H1 (cell line): ENCODE results near the gene CFD. TPM values are rescaled to one million over a fixed set of nuclear protein-coding genes. Genes with fewer than 3 reads are reported as not detected.
A peak's percentile ranks its signal among the peaks of the same experiment; 100 is the strongest.

Source experiments
- CTCF ChIA-PET: fragments of 300-600 bp; sonication (Branson Sonifier 250); formaldehyde crosslinking; loops from one replicate; lab custom pipeline; 2021; ENCODE audit not compliant: partially characterized antibody; lab: Charles Lee
- POLR2A ChIA-PET: fragments of 300-600 bp; sonication (Branson Sonifier 250); formaldehyde crosslinking; loops from one replicate; lab custom pipeline; 2021; ENCODE audit warnings: inconsistent platforms; ENCODE audit not compliant: partially characterized antibody; lab: Charles Lee
- DNase-seq, 2 experiments: peaks; one replicate each; pipeline versions ENCODE4 v3.0.0 to v3.0.0-alpha.2; 2010 to 2022; ENCODE audit warnings: low spot score in 2 of 2, low read depth in 1 of 2, mixed read lengths in 1 of 2
- FAIRE-seq: peaks from 2 replicates; lab custom pipeline; 2011; peaks lifted over from hg19 to GRCh38; lab: Jason Lieb, UNC
- H2AFZ ChIP-seq: 2 replicates; pipeline ENCODE4 v1.8.1; 2012; ENCODE audit warnings: low read length, inconsistent platforms
- H2AK5ac ChIP-seq: 2 replicates; pipeline ENCODE4 v1.6.1; 2013; ENCODE audit warnings: low read depth, low read length
- H2BK120ac ChIP-seq: replicated peaks from 2 replicates; pipeline ENCODE3; 2013; ENCODE audit warnings: low read depth, low read length, inconsistent platforms
- H2BK12ac ChIP-seq: 2 replicates; pipeline ENCODE4 v1.6.1; 2013; ENCODE audit warnings: low read depth, low read length
- H2BK15ac ChIP-seq: 2 replicates; pipeline ENCODE4 v1.6.1; 2013; ENCODE audit warnings: low read length
- H2BK20ac ChIP-seq: 2 replicates; pipeline ENCODE4 v1.6.1; 2013; ENCODE audit warnings: low read length
- H2BK5ac ChIP-seq: 2 replicates; pipeline ENCODE4 v1.6.1; 2013; ENCODE audit warnings: low read depth, low read length
- H3K14ac ChIP-seq: 2 replicates; pipeline ENCODE4 v1.6.1; 2013; ENCODE audit warnings: inconsistent platforms; ENCODE audit not compliant: insufficient read length
- H3K18ac ChIP-seq: 2 replicates; pipeline ENCODE4 v1.6.1; 2013; ENCODE audit warnings: low read length; ENCODE audit errors: extremely low read depth
- H3K23ac ChIP-seq: 2 replicates; pipeline ENCODE4 v1.6.1; 2013; ENCODE audit warnings: inconsistent platforms; ENCODE audit not compliant: insufficient read length
- H3K23me2 ChIP-seq: 2 replicates; pipeline ENCODE4 v1.6.1; 2013; ENCODE audit warnings: low read depth, low read length
- H3K27ac ChIP-seq: 2 replicates; pipeline ENCODE4 v1.6.1; 2011; ENCODE audit warnings: low read depth, low read length, inconsistent platforms
- H3K27me3 ChIP-seq, 4 experiments: replicated peaks in 1 of 4; 1 replicate in 1 of 4; 2 replicates in 3 of 4; pipeline versions ENCODE4 v1.6.1 to v1.8.1; 2011 to 2013; ENCODE audit warnings: low read length in 3 of 4, mild to moderate bottlenecking in 3 of 4, inconsistent platforms in 2 of 4, mixed read lengths in 2 of 4, moderate library complexity in 1 of 4; ENCODE audit not compliant: control insufficient read depth in 3 of 4, insufficient read depth in 3 of 4; ENCODE audit errors: extremely low read depth in 1 of 4
- H3K36me3 ChIP-seq, 4 experiments: 2 replicates each; pipeline versions ENCODE4 v1.6.1 to v1.8.1; 2011 to 2013; ENCODE audit warnings: mild to moderate bottlenecking in 4 of 4, low read length in 3 of 4, moderate library complexity in 2 of 4, control low read depth in 1 of 4, inconsistent platforms in 1 of 4; ENCODE audit not compliant: insufficient read depth in 4 of 4, control insufficient read depth in 2 of 4
- H3K4ac ChIP-seq: replicated peaks from 2 replicates; pipeline ENCODE3; 2013; ENCODE audit warnings: low read length, low read depth, mixed read lengths, inconsistent platforms; ENCODE audit not compliant: insufficient read length
- H3K4me1 ChIP-seq, 4 experiments: replicated peaks in 1 of 4; 1 replicate in 1 of 4; 2 replicates in 3 of 4; pipeline versions ENCODE4 v1.6.1 to v1.8.1; 2011 to 2013; ENCODE audit warnings: low read length in 3 of 4, inconsistent platforms in 2 of 4, mixed read lengths in 1 of 4; ENCODE audit not compliant: insufficient read depth in 4 of 4, control insufficient read depth in 3 of 4
- H3K4me2 ChIP-seq, 2 experiments: 2 replicates each; pipeline versions ENCODE4 v1.6.1 to v1.8.1; 2011 to 2013; ENCODE audit warnings: low read depth in 2 of 2, low read length in 2 of 2, control low read depth in 1 of 2, inconsistent platforms in 1 of 2, mild to moderate bottlenecking in 1 of 2; ENCODE audit not compliant: insufficient read depth in 1 of 2
- H3K4me3 ChIP-seq, 4 experiments: fragments of 200-600, 300-600 bp in 1 of 4; sonication (generic), shearing (Covaris generic), sonication (Bioruptor Twin) in 1 of 4; 2 replicates each; pipeline versions ENCODE4 v1.5.1 to v1.8.1; 2011 to 2016; ENCODE audit warnings: low read length in 4 of 4, low read depth in 3 of 4, control low read depth in 2 of 4, inconsistent platforms in 2 of 4, mild to moderate bottlenecking in 2 of 4, mixed read lengths in 1 of 4, moderate library complexity in 1 of 4; ENCODE audit not compliant: insufficient read depth in 2 of 4; ENCODE audit errors: extremely low read depth in 1 of 4
- H3K56ac ChIP-seq: replicated peaks from 2 replicates; pipeline ENCODE3; 2013; ENCODE audit warnings: low read depth, mild to moderate bottlenecking, mixed read lengths, low read length, inconsistent platforms; ENCODE audit not compliant: insufficient read length
- H3K79me1 ChIP-seq: 2 replicates; pipeline ENCODE4 v1.6.1; 2013; ENCODE audit warnings: low read depth, low read length, control low read depth
- H3K79me2 ChIP-seq, 2 experiments: 2 replicates each; pipeline versions ENCODE4 v1.6.1 to v1.8.1; 2012 to 2013; ENCODE audit warnings: low read length in 2 of 2, mild to moderate bottlenecking in 2 of 2, inconsistent platforms in 1 of 2; ENCODE audit not compliant: insufficient read depth in 2 of 2, control insufficient read depth in 1 of 2
- H3K9ac ChIP-seq, 4 experiments: replicated peaks in 1 of 4; 1 replicate in 1 of 4; 2 replicates in 3 of 4; pipeline versions ENCODE4 v1.6.1 to v1.8.1; 2011 to 2013; ENCODE audit warnings: low read depth in 3 of 4, low read length in 3 of 4, control low read depth in 2 of 4, mild to moderate bottlenecking in 2 of 4, moderate library complexity in 2 of 4, inconsistent platforms in 1 of 4; ENCODE audit errors: extremely low read depth in 1 of 4
- H3K9me3 ChIP-seq, 2 experiments: 2 replicates each; pipeline versions ENCODE4 v1.6.1 to v1.8.1; 2012 to 2013; ENCODE audit warnings: mild to moderate bottlenecking in 2 of 2, moderate library complexity in 2 of 2, control low read depth in 1 of 2, inconsistent platforms in 1 of 2, low read depth in 1 of 2, low read length in 1 of 2, mixed read lengths in 1 of 2; ENCODE audit not compliant: insufficient read depth in 2 of 2
- H4K20me1 ChIP-seq, 2 experiments: replicated peaks in 1 of 2; 2 replicates each; pipeline versions ENCODE3 to v1.8.1; 2011 to 2013; ENCODE audit warnings: inconsistent platforms in 2 of 2, low read length in 2 of 2, mild to moderate bottlenecking in 1 of 2; ENCODE audit not compliant: insufficient read depth in 2 of 2, control insufficient read depth in 1 of 2
- H4K5ac ChIP-seq: 2 replicates; pipeline ENCODE4 v1.6.1; 2013; ENCODE audit warnings: low read length, low read depth, mixed read lengths, inconsistent platforms; ENCODE audit not compliant: insufficient read length
- H4K8ac ChIP-seq: 2 replicates; pipeline ENCODE4 v1.8.0; 2013; ENCODE audit warnings: mild to moderate bottlenecking, moderate library complexity, low read length, inconsistent platforms; ENCODE audit not compliant: insufficient read depth; ENCODE audit errors: extremely low read depth
- H4K91ac ChIP-seq: replicated peaks from 2 replicates; pipeline ENCODE3; 2013; ENCODE audit warnings: low read length, mixed read lengths, inconsistent platforms; ENCODE audit not compliant: insufficient read length
- ATF3 ChIP-seq: IDR thresholded peaks from 2 replicates; pipeline ENCODE4 v1.6.1; 2011; ENCODE audit warnings: low read depth, mild to moderate bottlenecking, low read length; ENCODE audit not compliant: insufficient read depth
- CHD1 ChIP-seq: IDR thresholded peaks from 2 replicates; pipeline ENCODE4 v1.6.1; 2012; ENCODE audit warnings: low read depth, low read length, improper control_type of control experiment
- FOSL1 ChIP-seq: IDR thresholded peaks from 2 replicates; pipeline ENCODE4 v1.6.1; 2011; ENCODE audit warnings: mild to moderate bottlenecking, low read depth, low read length, moderate library complexity; ENCODE audit not compliant: insufficient read depth
- KDM1A ChIP-seq: fragments of 200-600, 300-600 bp; sonication (generic); IDR thresholded peaks from 2 replicates; pipeline ENCODE4 v1.7.1; 2016; ENCODE audit warnings: mild to moderate bottlenecking, low read length, borderline replicate concordance
- KDM5A ChIP-seq: fragments of 200-600 bp; IDR thresholded peaks from 2 replicates; pipeline ENCODE4 v1.7.1; 2012; ENCODE audit warnings: mild to moderate bottlenecking, low read length, inconsistent platforms, mixed read lengths
- POU5F1 ChIP-seq: IDR thresholded peaks from 2 replicates; pipeline ENCODE4 v1.6.1; 2011; ENCODE audit warnings: low read depth, mild to moderate bottlenecking, low read length, moderate library complexity
- RBBP5 ChIP-seq: IDR thresholded peaks from 2 replicates; pipeline ENCODE4 v1.7.1; 2012; ENCODE audit warnings: low read depth, mild to moderate bottlenecking, inconsistent platforms, low read length, moderate library complexity, borderline replicate concordance
- WGBS, 2 experiments: shearing (Covaris generic) in 1 of 2; methylation state at CpG; one replicate each; pipeline versions ENCODE4 v1.1.6 to v1.1.7; 2013 to 2015; ENCODE audit warnings: low lambda C conversion rate in 2 of 2, mixed read lengths in 2 of 2, inconsistent platforms in 1 of 2, low coverage in 1 of 2, missing lambda C conversion rate in 1 of 2; ENCODE audit not compliant: insufficient replicate concordance in 2 of 2, insufficient coverage in 1 of 2, insufficient read length in 1 of 2; ENCODE audit errors: extremely low coverage in 1 of 2, missing lambda C conversion rate in 1 of 2; 5-methylcytosine and 5-hydroxymethylcytosine counted together
- polyA plus RNA-seq, 7 experiments: library from polyadenylated mRNA; depleted of rRNA in 3 of 7; stranded (reverse) in 5 of 7; unstranded in 2 of 7; fragments of >200 nt in 5 of 7; fragments of 200-250 nt in 2 of 7; gene quantifications; 1 replicate in 5 of 7; 2 replicates in 1 of 7; 4 replicates in 1 of 7; pipeline versions ENCODE4 v1.2.1 to v1.2.3, GENCODE V29; 2011 to 2013; ENCODE audit warnings: missing spikeins in 2 of 7, mixed read lengths in 2 of 7
- total RNA-seq: library from RNA; stranded (reverse); fragmentation: NEBNext Ultra II Directional; extraction: Animal tissue kit (Norgen Biotek cat#: 25700); gene quantifications from 2 replicates; pipeline ENCODE4 v1.2.1, GENCODE V29; 2021
- TF ChIP-seq, protein P1 (sequence below), 3 experiments: IDR thresholded peaks; 1 replicate in 2 of 3; 2 replicates in 1 of 3; pipeline versions ENCODE4 v1.5.1 to v1.6.1; 2011; ENCODE audit warnings: low read length in 3 of 3, mild to moderate bottlenecking in 3 of 3, inconsistent platforms in 2 of 3, low read depth in 1 of 3, moderate library complexity in 1 of 3; ENCODE audit not compliant: insufficient read depth in 1 of 3; ENCODE audit errors: control extremely low read depth in 1 of 3

Gene CFD
- total and polyA plus RNA-seq, 2 of the 8 experiments (the other 6 are each of a cell fraction or from before 2014, with no cell fraction given), result 1.7 to 2.8 TPM

- peak overlapping the region in 3 of 4 experiments; percentile 13 to 50 (median 24); a peak in 2 of 7 replicates for H3K9ac ChIP-seq
- no peak overlapping the region for H3K14ac ChIP-seq
- H3K36me3 ChIP-seq, result peaks cover 0 to 13% (median 5%) of the 10 kb centered on the region in 4 experiments; a peak in 3 of 8 replicates
- CTCF ChIA-PET, result interaction anchor here (0.6 to 1.4 kb wide), 5 partner anchors 10 to 688 kb away, joined by 3 to 6 read pairs (median 3); no protein-coding TSS in a partner anchor
- no peak for TF ChIP-seq FOSL1
- no peak for TF ChIP-seq RBBP5
- TF ChIP-seq ATF3, result no peak
- TF ChIP-seq CHD1, result no peak
- TF ChIP-seq, protein P1, sequence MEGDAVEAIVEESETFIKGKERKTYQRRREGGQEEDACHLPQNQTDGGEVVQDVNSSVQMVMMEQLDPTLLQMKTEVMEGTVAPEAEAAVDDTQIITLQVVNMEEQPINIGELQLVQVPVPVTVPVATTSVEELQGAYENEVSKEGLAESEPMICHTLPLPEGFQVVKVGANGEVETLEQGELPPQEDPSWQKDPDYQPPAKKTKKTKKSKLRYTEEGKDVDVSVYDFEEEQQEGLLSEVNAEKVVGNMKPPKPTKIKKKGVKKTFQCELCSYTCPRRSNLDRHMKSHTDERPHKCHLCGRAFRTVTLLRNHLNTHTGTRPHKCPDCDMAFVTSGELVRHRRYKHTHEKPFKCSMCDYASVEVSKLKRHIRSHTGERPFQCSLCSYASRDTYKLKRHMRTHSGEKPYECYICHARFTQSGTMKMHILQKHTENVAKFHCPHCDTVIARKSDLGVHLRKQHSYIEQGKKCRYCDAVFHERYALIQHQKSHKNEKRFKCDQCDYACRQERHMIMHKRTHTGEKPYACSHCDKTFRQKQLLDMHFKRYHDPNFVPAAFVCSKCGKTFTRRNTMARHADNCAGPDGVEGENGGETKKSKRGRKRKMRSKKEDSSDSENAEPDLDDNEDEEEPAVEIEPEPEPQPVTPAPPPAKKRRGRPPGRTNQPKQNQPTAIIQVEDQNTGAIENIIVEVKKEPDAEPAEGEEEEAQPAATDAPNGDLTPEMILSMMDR (IDR thresholded peaks at IDR 0.05; ENCODE audit: control extremely low read depth in 1 of 3, insufficient read depth in 1 of 3, low read depth in 1 of 3, low read length in 3 of 3), result no peak
- TF ChIP-seq KDM1A, result no peak
- TF ChIP-seq KDM5A, result 0 out of 2 replicates have a peak, but pooled peaks have one; percentile 6
- no peak for TF ChIP-seq POU5F1
- H2AK5ac ChIP-seq, result no peak overlapping the region
- H3K4me1 ChIP-seq, result peaks cover 0 to 5% (median under 1%) of the 10 kb centered on the region in 4 experiments; a peak in 3 of 7 replicates
- FAIRE-seq (no peak), DNase-seq (no peak)
- H3K4me3 ChIP-seq, result peak overlapping the region; percentile 48 to 91 (median 66)
- H3K56ac ChIP-seq, result peak overlapping the region; percentile 46
- H2BK12ac ChIP-seq, result no peak overlapping the region
- POLR2A ChIA-PET, result interaction anchor here (0.5 to 8.8 kb wide), 5 partner anchors 15 to 135 kb away, joined by 3 to 82 read pairs (median 13); partner anchors contain the start of gene CNN2
- H3K79me2 ChIP-seq, result no peaks in the 10 kb centered on the region; a peak in 1 of 4 replicates
- H2BK5ac ChIP-seq, result no peak overlapping the region; the same call in 1 of the 2 replicates
- no peak overlapping the region for H4K91ac ChIP-seq
- peaks cover 7% of the 10 kb centered on the region for H3K79me1 ChIP-seq
- no peak overlapping the region for H2BK15ac ChIP-seq
- H3K4me2 ChIP-seq, result peak overlapping the region; percentile 66 to 70
- H4K20me1 ChIP-seq, result peaks cover 0 to 13% of the 10 kb centered on the region in 2 experiments
- WGBS, 2 experiments, result 17% methylated on average over 9 of the region's 27 CpGs; no CpG with 5 or more reads in 1 of the 2 experiments
- H3K27ac ChIP-seq, result no peak overlapping the region
- no peak overlapping the region for H4K5ac ChIP-seq
- no peak overlapping the region for H2BK120ac ChIP-seq
- no peak overlapping the region for H3K23ac ChIP-seq
- no peaks in the 10 kb centered on the region for H3K27me3 ChIP-seq
- no peak overlapping the region for H2BK20ac ChIP-seq
- no peak overlapping the region for H4K8ac ChIP-seq
- no peaks in the 10 kb centered on the region for H3K9me3 ChIP-seq
- H3K23me2 ChIP-seq, result peaks cover 3% of the 10 kb centered on the region; the same call in 1 of the 2 replicates
- H3K18ac ChIP-seq, result no peak overlapping the region
- no peak overlapping the region for H2AFZ ChIP-seq
- no peak overlapping the region for H3K4ac ChIP-seq
Measured at GRCh38 chr19:892243-892893, 32.9 kb downstream of the CFD start.
